Measurements from ENCODE around the gene DHX15.

GRCh38 chr4:24521544-24521943, 62.8 kb downstream of the DHX15 start:
- TF ChIP-seq CTCF (IDR thresholded peaks at IDR 0.05) (no peak), POLR2A (IDR thresholded peaks at IDR 0.05) (no peak)
